ENCODE data around the gene RASSF6.

GRCh38 chr4:73653695-73654106, 33.5 kb upstream of the RASSF6 start:
- TF ChIP-seq CTCF (IDR thresholded peaks at IDR 0.05) (peak; percentile 51), EZH2 (IDR thresholded peaks at IDR 0.05) (no peak), EZH2phosphoT487 (IDR thresholded peaks at IDR 0.05) (no peak)

All from neural progenitor cell (in vitro differentiated cells).